Measurements from ENCODE around the gene KIT. TPM values are rescaled to one million over a fixed set of nuclear protein-coding genes. Genes with fewer than 3 reads are reported as not detected.

The KIT gene
- total RNA-seq, 1 experiment from 2014 or later, result 1.5 TPM

GRCh38 chr4:54779476-54780148 lies 121.9 kb downstream of the KIT start:
- Histone ChIP-seq H3K36me3 (ENCODE audit: control insufficient read depth, insufficient read depth, low read length) (no peaks in the 10 kb centered on the region), H3K4me1 (ENCODE audit: control insufficient read depth, insufficient read depth, low read length) (no peaks in the 10 kb centered on the region), H3K9me3 (ENCODE audit: control insufficient read depth, insufficient read depth, low read depth, low read length) (no peaks in the 10 kb centered on the region), H3K27me3 (ENCODE audit: control insufficient read depth, insufficient read depth, low read length) (no peaks in the 10 kb centered on the region; the same call in 1 of the 2 replicates), H3K27ac (ENCODE audit: low read length) (no peak overlapping the region), H3K4me3 (ENCODE audit: low read depth in 2 of 2, low read length in 2 of 2) (no peak overlapping the region)
- ATAC-seq (no peak), DNase-seq (ENCODE audit: low read depth, low spot score) (no peak)
- ChIA-PET CTCF (no interaction called here), POLR2A (no interaction called here)
- intact Hi-C loops (cut with micrococcal nuclease; ENCODE audit: unreplicated experiment) (no loop called here), in situ Hi-C loops (cut with HindIII; ENCODE audit: low pct_unique_long_range_greater_than_20kb, low sequenced_read_pairs) (no loop called here)
- no TSS peak for BruUV-seq (replicated peaks)
- TF ChIP-seq CTCF (IDR thresholded peaks at IDR 0.05), result no peak
- no peak for TF ChIP-seq TCF7L2 (IDR thresholded peaks at IDR 0.05; ENCODE audit: low read depth, low read length)
- TF ChIP-seq SIN3A (IDR thresholded peaks at IDR 0.05; ENCODE audit: borderline replicate concordance, insufficient read depth, low read depth, low read length), result no peak

- ATAC-seq, result no peak
- no peaks in the 10 kb centered on the region for H3K36me3 ChIP-seq (ENCODE audit: control insufficient read depth, insufficient read depth, low read length)
- no peaks in the 10 kb centered on the region; the same call in 1 of the 2 replicates for H3K27me3 ChIP-seq (ENCODE audit: control insufficient read depth, insufficient read depth, low read length)
- H3K4me1 ChIP-seq (ENCODE audit: control insufficient read depth, insufficient read depth, low read length), result no peaks in the 10 kb centered on the region
- no peaks in the 10 kb centered on the region for H3K9me3 ChIP-seq (ENCODE audit: control insufficient read depth, insufficient read depth, low read depth, low read length)
- no peak overlapping the region for H3K27ac ChIP-seq (ENCODE audit: low read length)
- in situ Hi-C loops (cut with HindIII; ENCODE audit: low pct_unique_long_range_greater_than_20kb, low sequenced_read_pairs) (no loop called here), intact Hi-C loops (cut with micrococcal nuclease; ENCODE audit: unreplicated experiment) (no loop called here)
- no peak for TF ChIP-seq POLR2AphosphoS5 (IDR thresholded peaks at IDR 0.05; ENCODE audit: low read depth, low read length)
- no peak for TF ChIP-seq CTCF (IDR thresholded peaks at IDR 0.05)
- TF ChIP-seq SIN3A (IDR thresholded peaks at IDR 0.05; ENCODE audit: borderline replicate concordance, insufficient read depth, low read depth, low read length), result no peak
- TF ChIP-seq TCF7L2 (IDR thresholded peaks at IDR 0.05; ENCODE audit: low read depth, low read length), result no peak
- no peak for TF ChIP-seq REST (IDR thresholded peaks at IDR 0.05; ENCODE audit: insufficient read depth in 1 of 2, low read depth in 2 of 2, low read length in 1 of 2)
- POLR2A ChIA-PET, result no interaction called here
- CTCF ChIA-PET, result no interaction called here
- no TSS peak for BruUV-seq (replicated peaks)
- no peak overlapping the region for H3K4me3 ChIP-seq (ENCODE audit: low read depth in 2 of 2, low read length in 2 of 2)
- no peak for DNase-seq (ENCODE audit: low read depth, low spot score)
These were observed 122.4 kb downstream of the KIT start for GRCh38 chr4:54780149-54780495.
